HepG2 (cell line): Measurements from ENCODE around the gene ASIC3. TPM values are rescaled to one million over a fixed set of nuclear protein-coding genes. Genes with fewer than 3 reads are reported as not detected.

Experiments used
- ATAC-seq: fragments of 200-7000 bp; cut with Tn5 transposase; 3 replicates; pipeline ENCODE4 v1.9.1; 2020; ENCODE audit warnings: mild to moderate bottlenecking, moderate library complexity
- BruUV-seq: library from RNA; stranded (reverse); fragments of 400-500 nt; replicated peaks from 2 replicates; lab custom pipeline; 2021; lab: Mats Ljungman, UMichigan
- CTCF ChIA-PET: fragments of 300-600 bp; formaldehyde crosslinking; extraction: SDS; loops from one replicate; lab custom pipeline; 2021; ENCODE audit warnings: low total read pairs, inconsistent platforms, low intra/inter-chr PET ratio; lab: Yijun Ruan, JAX
- POLR2A ChIA-PET: fragments of 350-600 bp; sonication (Branson Sonifier 250); formaldehyde crosslinking; loops from one replicate; lab custom pipeline; 2020; ENCODE audit warnings: antibody characterized with exemption, inconsistent platforms; lab: Yijun Ruan, JAX
- DNase-seq: peaks from one replicate; pipeline ENCODE4 v3.0.0-alpha.2; 2015; ENCODE audit warnings: low spot score
- FAIRE-seq: peaks from 3 replicates; lab custom pipeline; 2011; peaks lifted over from hg19 to GRCh38; lab: Jason Lieb, UNC
- H2AFZ ChIP-seq: one replicate; pipeline ENCODE4 v1.6.1; 2011; ENCODE audit warnings: low read length, inconsistent platforms
- H3K27ac ChIP-seq: fragments of 300-600 bp; 3 replicates; pipeline ENCODE4 v1.8.0; 2011; ENCODE audit warnings: mixed run types, mild to moderate bottlenecking, mixed read lengths, low read length, inconsistent platforms; ENCODE audit not compliant: insufficient read depth; ENCODE audit errors: extremely low read length
- H3K27me3 ChIP-seq, 2 experiments: fragments of 200-600 bp in 1 of 2; 2 replicates in 1 of 2; 3 replicates in 1 of 2; pipeline versions ENCODE4 v1.6.0 to v1.8.0; 2011; ENCODE audit warnings: low read length in 2 of 2, mild to moderate bottlenecking in 2 of 2, moderate library complexity in 2 of 2, inconsistent platforms in 1 of 2; ENCODE audit not compliant: insufficient read depth in 2 of 2, control insufficient read depth in 1 of 2
- H3K36me3 ChIP-seq, 2 experiments: fragments of 200-600 bp in 1 of 2; replicated peaks in 1 of 2; 2 replicates in 1 of 2; 3 replicates in 1 of 2; pipeline versions ENCODE4 v1.5.1 to v1.8.0; 2011; ENCODE audit warnings: low read length in 2 of 2, inconsistent platforms in 1 of 2; ENCODE audit not compliant: insufficient read depth in 2 of 2, control insufficient read depth in 1 of 2
- H3K4me1 ChIP-seq: 2 replicates; pipeline ENCODE4 v1.5.1; 2012; ENCODE audit warnings: low read length, inconsistent platforms; ENCODE audit not compliant: insufficient read depth
- H3K4me2 ChIP-seq: 2 replicates; pipeline ENCODE4 v1.6.0; 2011; ENCODE audit warnings: low read depth, low read length, inconsistent platforms
- H3K4me3 ChIP-seq, 3 experiments: fragments of 200-600 bp in 1 of 3; sonication (generic), shearing (Covaris generic) in 1 of 3; replicated peaks in 1 of 3; 2 replicates each; pipeline ENCODE4 v1.5.1; 2011 to 2016; ENCODE audit warnings: low read length in 3 of 3, inconsistent platforms in 2 of 3, low read depth in 2 of 3, mild to moderate bottlenecking in 2 of 3, control low read depth in 1 of 3, mixed read lengths in 1 of 3; ENCODE audit not compliant: insufficient read depth in 1 of 3
- H3K79me2 ChIP-seq: one replicate; pipeline ENCODE4 v1.6.1; 2011; ENCODE audit warnings: low read length, inconsistent platforms; ENCODE audit not compliant: insufficient read depth
- H3K9ac ChIP-seq: 2 replicates; pipeline ENCODE4 v1.6.0; 2011; ENCODE audit warnings: mild to moderate bottlenecking, low read depth, low read length, inconsistent platforms; ENCODE audit not compliant: insufficient read depth
- H3K9me3 ChIP-seq: 2 replicates; pipeline ENCODE4 v1.5.1; 2012; ENCODE audit warnings: mild to moderate bottlenecking, low read length
- H4K20me1 ChIP-seq: 2 replicates; pipeline ENCODE4 v1.6.0; 2011; ENCODE audit warnings: inconsistent platforms, mild to moderate bottlenecking, low read length, moderate library complexity; ENCODE audit not compliant: insufficient read depth
- HOXA7 ChIP-seq: sonication (generic); formaldehyde crosslinking; IDR thresholded peaks from 2 replicates; pipeline ENCODE4 v1.8.1; 2022; ENCODE audit warnings: mild to moderate bottlenecking, missing genetic modification reagents, moderate library complexity
- NFYC ChIP-seq: IDR thresholded peaks from 2 replicates; pipeline ENCODE4 v1.6.1; 2016; ENCODE audit warnings: missing genetic modification reagents, missing compliant biosample characterization
- PBX2 ChIP-seq: IDR thresholded peaks from 2 replicates; pipeline ENCODE4 v1.6.1; 2016; ENCODE audit warnings: control low read depth
- REPIN1 ChIP-seq: sonication (generic); formaldehyde crosslinking; IDR thresholded peaks from 2 replicates; pipeline ENCODE4 v1.8.0; 2022; ENCODE audit warnings: missing genetic modification reagents, low read depth, mild to moderate bottlenecking, borderline replicate concordance
- SATB2 ChIP-seq: sonication (generic); formaldehyde crosslinking; IDR thresholded peaks from 2 replicates; pipeline ENCODE4 v1.5.0; 2020; ENCODE audit warnings: missing genetic modification reagents
- ZBTB4 ChIP-seq: sonication (generic); formaldehyde crosslinking; IDR thresholded peaks from 2 replicates; pipeline ENCODE4 v1.4.0; 2020; ENCODE audit warnings: missing genetic modification reagents, mild to moderate bottlenecking, borderline replicate concordance
- ZFP91 ChIP-seq: sonication (generic); formaldehyde crosslinking; IDR thresholded peaks from 2 replicates; pipeline ENCODE4 v1.9.0; 2022; ENCODE audit warnings: missing genetic modification reagents, mild to moderate bottlenecking, borderline replicate concordance
- ZMYM2 ChIP-seq: sonication (generic); formaldehyde crosslinking; IDR thresholded peaks from 2 replicates; pipeline ENCODE4 v1.8.0; 2022; ENCODE audit warnings: mild to moderate bottlenecking, missing genetic modification reagents
- ZNF282 ChIP-seq: fragments of 450-650 bp; IDR thresholded peaks from 2 replicates; pipeline ENCODE4 v1.6.1; 2018; ENCODE audit not compliant: partially characterized antibody
- ZNF550 ChIP-seq: sonication (generic); formaldehyde crosslinking; IDR thresholded peaks from 2 replicates; pipeline ENCODE4 v1.4.0; 2020; ENCODE audit warnings: mild to moderate bottlenecking, missing genetic modification reagents, borderline replicate concordance
- ZNF841 ChIP-seq: sonication (generic); formaldehyde crosslinking; IDR thresholded peaks from 2 replicates; pipeline ENCODE4 v1.8.1; 2023; ENCODE audit warnings: missing genetic modification reagents, borderline replicate concordance
- WGBS: methylation state at CpG from one replicate; pipeline ENCODE4 v1.1.6; 2017; ENCODE audit warnings: low lambda C conversion rate; 5-methylcytosine and 5-hydroxymethylcytosine counted together
- in situ Hi-C: cut with HindIII; loops from 2 replicates; pipeline ENCODE4 v1.10.0; 2017; ENCODE audit warnings: low pct_unique_long_range_greater_than_20kb; ENCODE audit not compliant: extremely low pct_ligation_motif_present
- intact Hi-C: fragments of 100-400 bp; cut with micrococcal nuclease; formaldehyde crosslinking; loops from one replicate; pipeline ENCODE4 v1.10.0; 2022; ENCODE audit not compliant: unreplicated experiment
- polyA plus RNA-seq, 8 experiments: library from polyadenylated mRNA; depleted of rRNA in 3 of 8; stranded (reverse) in 7 of 8; unstranded in 1 of 8; fragments of >200 nt; fragmentation: Illumina TruSeq in 4 of 8; extraction: Trizol in 4 of 8; gene quantifications; 2 replicates each; pipeline versions ENCODE4 v1.2.1 to v1.2.3, GENCODE V29; 2011 to 2016; ENCODE audit warnings: low read depth in 4 of 8, missing spikeins in 1 of 8, mixed read lengths in 1 of 8; ENCODE audit not compliant: insufficient read depth in 1 of 8
- total RNA-seq, 5 experiments: library from RNA; depleted of rRNA; stranded (reverse); fragments of >200 nt; fragmentation: Illumina TruSeq; extraction: Trizol; gene quantifications; 2 replicates each; pipeline ENCODE4 v1.2.3, GENCODE V29; 2016; ENCODE audit warnings: low read depth in 1 of 5

Gene ASIC3
- total and polyA plus RNA-seq, 2 of the 13 experiments (the other 11 are each of a cell fraction or from before 2014, with no cell fraction given), result 0.51 TPM; not detected in 1

GRCh38 chr7:151028948-151029501 lies 19.3 kb upstream of the ASIC3 start (continued):
- TF ChIP-seq PBX2 (CRISPR knock-in tag) (no peak), ZBTB4 (CRISPR knock-in tag) (0 out of 2 replicates have a peak, but pooled peaks have one; percentile 14), ZNF282 (no peak), ZNF550 (CRISPR knock-in tag) (no peak), ZMYM2 (peak; percentile 61; the same call in 1 of the 2 replicates), REPIN1 (CRISPR knock-in tag) (0 out of 2 replicates have a peak, but pooled peaks have one; percentile 3)

GRCh38 chr7:151031011-151031410 lies 17.3 kb upstream of the ASIC3 start:
- BruUV-seq, result no TSS peak

More at GRCh38 chr7:151031011-151031410, 17.3 kb upstream of the ASIC3 start:
- ChIA-PET POLR2A (no interaction called here), CTCF (no interaction called here)
- H3K27ac ChIP-seq, result no peak overlapping the region
- ATAC-seq (no peak), DNase-seq (no peak), FAIRE-seq (no peak)
- peaks cover 3 to 7% of the 10 kb centered on the region in 2 experiments; a peak in 4 of 5 replicates for H3K27me3 ChIP-seq
- no peak overlapping the region for H2AFZ ChIP-seq
- H3K9me3 ChIP-seq, result no peaks in the 10 kb centered on the region
- in situ Hi-C loops (no loop called here), intact Hi-C loops (no loop called here)
- no peaks in the 10 kb centered on the region for H3K36me3 ChIP-seq
- H3K4me2 ChIP-seq, result no peak overlapping the region
- H3K9ac ChIP-seq, result no peak overlapping the region
- H3K79me2 ChIP-seq, result no peaks in the 10 kb centered on the region
- TF ChIP-seq HOXA7 (CRISPR knock-in tag), result no peak
- TF ChIP-seq NFYC, result no peak
- TF ChIP-seq ZNF841, result no peak
- no peak for TF ChIP-seq ZFP91
- TF ChIP-seq SATB2 (CRISPR knock-in tag), result no peak
- H3K4me3 ChIP-seq, result no peak overlapping the region
- WGBS, result over 99% methylated on average over 4 of the region's 4 CpGs
- peaks cover 19% of the 10 kb centered on the region for H3K4me1 ChIP-seq
- H4K20me1 ChIP-seq, result no peaks in the 10 kb centered on the region
